NCI-H187 (cell line): Measurements from ENCODE around the gene XRCC2.
"Not testable (repeated sequence)": the region's sequence is repeated elsewhere in the genome, so short reads cannot be mapped to it uniquely, and the experiment has no call there.

ENCODE experiments used
- DNase-seq, 2 experiments: peaks; one replicate each; lab custom pipeline; 2025; lab: John Stamatoyannopoulos, UW

Gene XRCC2

GRCh38 chr7:152675759-152676636 lies at the start of gene XRCC2:
TSS of gene XRCC2 (minus strand) at chr7:152676141. CDS start at chr7:152676079, 62 bp downstream.
- peak; percentile 94 for DNase-seq

GRCh38 chr7:152723364-152723763 lies 47.4 kb upstream of the XRCC2 start:
- DNase-seq = no peak

- DNase-seq = not testable (repeated sequence)
These were observed 36.6 kb upstream of the XRCC2 start for GRCh38 chr7:152712412-152713042.

GRCh38 chr7:152711444-152711944 lies 35.6 kb upstream of the XRCC2 start:
- no peak for DNase-seq

GRCh38 chr7:152710153-152710442 lies 34.2 kb upstream of the XRCC2 start:
- no peak for DNase-seq

- DNase-seq = no peak
These were observed 33.6 kb upstream of the XRCC2 start for GRCh38 chr7:152709287-152710152.

GRCh38 chr7:152704796-152705384 lies 28.9 kb upstream of the XRCC2 start:
- no peak for DNase-seq

- no peak for DNase-seq
These were observed 23.1 kb upstream of the XRCC2 start for GRCh38 chr7:152699079-152699478.

- not testable (repeated sequence) for DNase-seq
These were observed 21.5 kb upstream of the XRCC2 start for GRCh38 chr7:152697268-152697974.

GRCh38 chr7:152692196-152692595 lies 16.3 kb upstream of the XRCC2 start:
- not testable (repeated sequence) for DNase-seq

- DNase-seq = no peak
These were observed 7.4 kb upstream of the XRCC2 start for GRCh38 chr7:152683297-152683696.

- peak; percentile 82 to 89 for DNase-seq
These were observed 2.1 kb upstream of the XRCC2 start for GRCh38 chr7:152677808-152678670.

- peak; percentile 15 to 64 for DNase-seq
These were observed 832 bp downstream of the XRCC2 start for GRCh38 chr7:152674860-152675758.

GRCh38 chr7:152673897-152674296 lies 2.0 kb downstream of the XRCC2 start:
- no peak for DNase-seq

GRCh38 chr7:152672626-152673025 lies 3.3 kb downstream of the XRCC2 start:
- no peak for DNase-seq

- no peak for DNase-seq
These were observed 6.2 kb downstream of the XRCC2 start for GRCh38 chr7:152669758-152670157.

- DNase-seq = no peak
These were observed 7.0 kb downstream of the XRCC2 start for GRCh38 chr7:152668975-152669374.

- DNase-seq = no peak
These were observed 8.0 kb downstream of the XRCC2 start for GRCh38 chr7:152667958-152668357.

GRCh38 chr7:152666078-152666477 lies 9.9 kb downstream of the XRCC2 start:
- DNase-seq = no peak
